Measurements from ENCODE around the gene PHF3.

PHF3 gene

DNA sequence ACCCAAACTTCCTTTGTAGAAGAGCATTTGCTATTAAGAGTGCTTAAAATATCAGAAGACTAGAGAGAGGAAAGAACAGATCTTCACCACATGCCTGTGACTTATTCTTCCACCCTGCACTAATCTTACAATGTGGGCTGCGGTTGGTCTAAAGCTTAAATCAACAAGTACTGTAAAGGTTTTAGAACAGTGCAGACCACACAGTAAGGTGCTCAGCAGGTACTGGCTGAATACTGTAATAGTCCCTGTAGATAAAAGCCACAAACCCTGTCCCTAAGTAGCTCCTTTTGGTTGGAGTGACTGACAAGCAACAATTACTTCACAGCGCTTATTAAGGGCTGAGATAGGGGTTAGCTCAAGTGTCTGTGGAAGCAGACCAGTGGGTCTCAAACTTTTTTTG lies 972 bp upstream of the PHF3 start:
- H3K4me3 ChIP-seq (ENCODE audit: insufficient read depth, low read length, poor library complexity, severe bottlenecking) = no peak overlapping the region
- H3K9ac ChIP-seq (ENCODE audit: low read length) = peak overlapping the region; percentile 86; the same call in 1 of the 2 replicates
- H3K9me2 ChIP-seq (replicated peaks; ENCODE audit: insufficient read depth, low read length) = no peaks in the 10 kb centered on the region
- peaks cover 37% of the 10 kb centered on the region for H3K79me2 ChIP-seq (ENCODE audit: insufficient read depth, low read length)
- no peaks in the 10 kb centered on the region for H3F3A ChIP-seq (ENCODE audit: insufficient read depth)
- TF ChIP-seq EZH2phosphoT487 (conservative IDR thresholded peaks at IDR 0.05; ENCODE audit: low read length) = no peak
- TF ChIP-seq, protein P1, sequence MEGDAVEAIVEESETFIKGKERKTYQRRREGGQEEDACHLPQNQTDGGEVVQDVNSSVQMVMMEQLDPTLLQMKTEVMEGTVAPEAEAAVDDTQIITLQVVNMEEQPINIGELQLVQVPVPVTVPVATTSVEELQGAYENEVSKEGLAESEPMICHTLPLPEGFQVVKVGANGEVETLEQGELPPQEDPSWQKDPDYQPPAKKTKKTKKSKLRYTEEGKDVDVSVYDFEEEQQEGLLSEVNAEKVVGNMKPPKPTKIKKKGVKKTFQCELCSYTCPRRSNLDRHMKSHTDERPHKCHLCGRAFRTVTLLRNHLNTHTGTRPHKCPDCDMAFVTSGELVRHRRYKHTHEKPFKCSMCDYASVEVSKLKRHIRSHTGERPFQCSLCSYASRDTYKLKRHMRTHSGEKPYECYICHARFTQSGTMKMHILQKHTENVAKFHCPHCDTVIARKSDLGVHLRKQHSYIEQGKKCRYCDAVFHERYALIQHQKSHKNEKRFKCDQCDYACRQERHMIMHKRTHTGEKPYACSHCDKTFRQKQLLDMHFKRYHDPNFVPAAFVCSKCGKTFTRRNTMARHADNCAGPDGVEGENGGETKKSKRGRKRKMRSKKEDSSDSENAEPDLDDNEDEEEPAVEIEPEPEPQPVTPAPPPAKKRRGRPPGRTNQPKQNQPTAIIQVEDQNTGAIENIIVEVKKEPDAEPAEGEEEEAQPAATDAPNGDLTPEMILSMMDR (IDR thresholded peaks at IDR 0.05; ENCODE audit: insufficient read depth, low read length, poor library complexity, severe bottlenecking) = no peak
- H3K9me3 ChIP-seq (ENCODE audit: insufficient read depth, low read length) = no peaks in the 10 kb centered on the region
- no peaks in the 10 kb centered on the region for H3K36me3 ChIP-seq (ENCODE audit: low read length)
- no peaks in the 10 kb centered on the region for H3K27me3 ChIP-seq (ENCODE audit: low read length)
- H2AFZ ChIP-seq (ENCODE audit: low read depth, low read length, severe bottlenecking) = peak overlapping the region; percentile 99
- peaks cover 22% of the 10 kb centered on the region for H4K20me1 ChIP-seq (ENCODE audit: low read depth, low read length)
- no peak overlapping the region for H3K27ac ChIP-seq (ENCODE audit: low read depth, low read length)
- H3K4me2 ChIP-seq (ENCODE audit: low read depth, low read length, poor library complexity, severe bottlenecking) = peak overlapping the region; percentile 83

DNA sequence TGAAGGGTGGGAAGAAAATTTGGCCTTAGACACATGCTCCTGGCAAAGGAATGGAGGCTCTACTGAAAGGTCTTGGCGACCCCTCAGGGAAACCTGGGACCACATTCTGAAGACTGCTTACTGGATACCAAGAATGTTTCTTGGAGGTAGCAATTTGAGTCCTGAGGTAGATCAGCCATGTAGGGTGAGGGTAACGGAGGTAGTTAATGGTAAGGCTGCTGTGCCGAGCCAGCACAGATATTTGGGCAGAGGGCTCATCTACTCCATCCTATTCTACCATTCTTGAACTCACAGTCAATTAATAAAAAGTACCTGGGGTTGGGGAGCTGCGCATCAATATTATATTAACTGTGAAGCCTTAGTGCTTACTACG lies 401 bp upstream of the PHF3 start:
- H2AFZ ChIP-seq (ENCODE audit: low read depth, low read length, severe bottlenecking) = peak overlapping the region; percentile 99
- H3K9me2 ChIP-seq (replicated peaks; ENCODE audit: insufficient read depth, low read length) = no peaks in the 10 kb centered on the region
- H3F3A ChIP-seq (ENCODE audit: insufficient read depth) = no peaks in the 10 kb centered on the region
- peak overlapping the region; percentile 75 for H3K4me3 ChIP-seq (ENCODE audit: insufficient read depth, low read length, poor library complexity, severe bottlenecking)
- H3K27me3 ChIP-seq (ENCODE audit: low read length) = no peaks in the 10 kb centered on the region
- peaks cover 43% of the 10 kb centered on the region for H3K79me2 ChIP-seq (ENCODE audit: insufficient read depth, low read length)
- H3K27ac ChIP-seq (ENCODE audit: low read depth, low read length) = no peak overlapping the region
- peaks cover 27% of the 10 kb centered on the region for H4K20me1 ChIP-seq (ENCODE audit: low read depth, low read length)
- peak overlapping the region; percentile 83 for H3K4me2 ChIP-seq (ENCODE audit: low read depth, low read length, poor library complexity, severe bottlenecking)
- no peak for TF ChIP-seq EZH2phosphoT487 (conservative IDR thresholded peaks at IDR 0.05; ENCODE audit: low read length)
- TF ChIP-seq, protein P1 (IDR thresholded peaks at IDR 0.05; ENCODE audit: insufficient read depth, low read length, poor library complexity, severe bottlenecking) = no peak
- peak overlapping the region; percentile 86 for H3K9ac ChIP-seq (ENCODE audit: low read length)
- H3K9me3 ChIP-seq (ENCODE audit: insufficient read depth, low read length) = no peaks in the 10 kb centered on the region
- H3K36me3 ChIP-seq (ENCODE audit: low read length) = no peaks in the 10 kb centered on the region

DNA sequence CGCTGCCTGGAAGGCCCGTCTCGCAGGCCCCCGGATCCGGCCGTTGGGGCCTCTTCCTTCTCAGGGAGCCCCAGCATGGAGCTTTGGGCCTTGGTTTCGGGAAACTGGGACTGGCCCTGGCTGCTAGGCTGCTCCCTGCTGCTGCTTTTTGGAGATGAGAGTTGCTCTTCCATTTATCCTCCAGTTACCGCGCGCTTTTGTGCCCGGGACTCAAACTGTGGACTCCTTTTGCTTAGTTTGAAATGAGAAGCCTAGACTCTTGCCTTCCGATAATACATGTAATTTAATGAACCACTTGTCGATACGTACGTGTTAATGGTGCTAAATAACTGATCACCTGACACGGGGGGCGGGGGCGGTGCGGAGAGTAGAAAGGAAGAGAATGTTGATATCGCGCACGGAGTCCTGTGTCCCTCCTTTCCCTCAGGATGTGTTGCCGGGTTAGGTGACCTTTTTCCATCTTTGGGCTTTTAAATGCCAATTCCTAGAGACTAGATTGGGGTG lies 968 bp downstream of the PHF3 start:
- Histone ChIP-seq H3K27me3 (ENCODE audit: low read length) (no peaks in the 10 kb centered on the region), H3K9ac (ENCODE audit: low read length) (peak overlapping the region; percentile 86), H3K9me3 (ENCODE audit: insufficient read depth, low read length) (no peaks in the 10 kb centered on the region), H4K20me1 (ENCODE audit: low read depth, low read length) (peaks cover 30% of the 10 kb centered on the region), H3K79me2 (ENCODE audit: insufficient read depth, low read length) (peaks cover 57% of the 10 kb centered on the region), H3F3A (ENCODE audit: insufficient read depth) (no peaks in the 10 kb centered on the region), H3K27ac (ENCODE audit: low read depth, low read length) (peak overlapping the region; percentile 66), H3K4me2 (ENCODE audit: low read depth, low read length, poor library complexity, severe bottlenecking) (peak overlapping the region; percentile 83), H3K36me3 (ENCODE audit: low read length) (no peaks in the 10 kb centered on the region), H3K4me3 (ENCODE audit: insufficient read depth, low read length, poor library complexity, severe bottlenecking) (peak overlapping the region; percentile 75), H3K9me2 (replicated peaks; ENCODE audit: insufficient read depth, low read length) (no peaks in the 10 kb centered on the region), H2AFZ (ENCODE audit: low read depth, low read length, severe bottlenecking) (peak overlapping the region; percentile 99)
- TF ChIP-seq, protein P1 (IDR thresholded peaks at IDR 0.05; ENCODE audit: insufficient read depth, low read length, poor library complexity, severe bottlenecking) = no peak
- TF ChIP-seq EZH2phosphoT487 (conservative IDR thresholded peaks at IDR 0.05; ENCODE audit: low read length) = no peak
